Measurements from ENCODE around the gene PPP3CA. TPM values are rescaled to one million over a fixed set of nuclear protein-coding genes. Genes with fewer than 3 reads are reported as not detected.
"Not testable (repeated sequence)": the region's sequence is repeated elsewhere in the genome, so short reads cannot be mapped to it uniquely, and the experiment has no call there.

PPP3CA gene
- total and polyA plus RNA-seq, 5 donors: 8.3 to 27.2 (median 18.7) TPM

DNA sequence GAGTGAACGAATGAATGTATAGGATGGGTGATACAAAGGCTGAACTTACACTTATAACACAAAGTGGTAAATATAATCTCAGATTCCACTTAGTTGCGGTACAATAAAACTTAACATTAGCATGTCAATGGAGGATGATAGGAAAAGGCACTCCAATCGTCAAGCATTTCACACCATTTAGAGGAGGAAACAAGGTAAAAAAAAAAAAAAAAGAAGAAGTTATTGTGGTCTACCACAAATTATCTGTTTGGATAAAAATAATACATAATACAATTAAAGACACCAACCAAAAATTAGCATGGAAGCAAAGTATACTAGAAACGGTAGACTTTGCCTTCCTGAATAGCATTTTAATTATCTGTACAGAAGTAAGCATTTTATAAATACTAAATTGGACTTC lies 205.5 kb downstream of the PPP3CA start:
- 82% methylated on average over 4 of the region's 4 CpGs for WGBS
- intact Hi-C loops (cut with DNase I): no loop called here
- peaks cover 2% of the 10 kb centered on the region for H3K4me1 ChIP-seq (ENCODE audit: control insufficient read depth, insufficient read depth, low read length)
- no peak overlapping the region for H3K4me3 ChIP-seq (ENCODE audit: low read length)
- ATAC-seq: no peak
- no peak overlapping the region for H3K27ac ChIP-seq (ENCODE audit: low read length)
- H3K27me3 ChIP-seq (ENCODE audit: control insufficient read depth, insufficient read depth): no peaks in the 10 kb centered on the region
- no peak for DNase-seq
- no peaks in the 10 kb centered on the region for H3K9me3 ChIP-seq (ENCODE audit: control insufficient read depth, low read length)

DNA sequence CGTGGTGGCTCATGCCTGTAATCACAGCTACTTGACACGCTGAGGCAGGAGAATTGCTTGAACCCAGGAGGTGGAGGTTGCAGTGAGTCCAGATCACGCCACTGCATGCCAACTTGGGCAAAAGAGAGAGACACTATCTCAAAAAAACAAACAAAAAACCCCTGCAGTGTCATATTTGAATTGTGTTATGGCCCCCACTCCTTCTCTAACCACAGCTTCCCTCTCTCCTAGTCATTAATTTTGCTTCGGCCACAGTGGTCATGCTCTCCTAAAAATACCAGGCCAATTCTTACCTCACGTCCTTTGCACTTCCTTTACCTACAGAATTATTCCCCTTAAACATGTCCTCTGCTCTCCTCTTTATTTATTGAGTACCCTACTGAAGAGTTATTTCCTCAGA lies 206.1 kb downstream of the PPP3CA start:
- H3K4me3 ChIP-seq (ENCODE audit: low read length): no peak overlapping the region
- intact Hi-C loops (cut with DNase I): no loop called here
- H3K27me3 ChIP-seq (ENCODE audit: control insufficient read depth, insufficient read depth): no peaks in the 10 kb centered on the region
- peaks cover 2% of the 10 kb centered on the region for H3K4me1 ChIP-seq (ENCODE audit: control insufficient read depth, insufficient read depth, low read length)
- no peak for ATAC-seq
- H3K9me3 ChIP-seq (ENCODE audit: control insufficient read depth, low read length): no peaks in the 10 kb centered on the region
- H3K27ac ChIP-seq (ENCODE audit: low read length): no peak overlapping the region
- DNase-seq: no peak
- 90% methylated on average over 5 of the region's 5 CpGs for WGBS

DNA sequence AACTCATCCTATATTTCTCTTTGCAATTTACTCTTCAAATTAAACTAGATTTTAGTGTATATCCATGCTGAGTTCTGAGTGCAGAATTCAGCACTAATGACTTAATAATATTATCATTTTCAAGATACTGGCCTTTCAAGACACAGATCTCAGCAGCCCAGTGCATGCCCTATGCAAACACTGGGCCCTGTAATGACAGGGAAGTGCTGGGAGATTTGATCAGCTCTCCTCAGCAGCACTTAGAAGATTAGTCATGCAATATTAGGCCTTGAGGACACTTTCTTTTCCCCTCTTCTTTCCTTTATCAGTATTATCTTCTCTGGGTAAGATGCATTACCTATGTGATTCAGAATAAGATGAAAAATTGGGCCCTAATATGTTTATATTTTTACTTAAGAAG lies 207.1 kb downstream of the PPP3CA start:
- H3K4me3 ChIP-seq (ENCODE audit: low read length): no peak overlapping the region
- intact Hi-C loops (cut with DNase I): no loop called here
- peaks cover 3% of the 10 kb centered on the region for H3K4me1 ChIP-seq (ENCODE audit: control insufficient read depth, insufficient read depth, low read length)
- ATAC-seq (no peak), DNase-seq (no peak)
- H3K27ac ChIP-seq (ENCODE audit: low read length): no peak overlapping the region
- no peaks in the 10 kb centered on the region for H3K27me3 ChIP-seq (ENCODE audit: control insufficient read depth, insufficient read depth)
- H3K9me3 ChIP-seq (ENCODE audit: control insufficient read depth, low read length): no peaks in the 10 kb centered on the region

DNA sequence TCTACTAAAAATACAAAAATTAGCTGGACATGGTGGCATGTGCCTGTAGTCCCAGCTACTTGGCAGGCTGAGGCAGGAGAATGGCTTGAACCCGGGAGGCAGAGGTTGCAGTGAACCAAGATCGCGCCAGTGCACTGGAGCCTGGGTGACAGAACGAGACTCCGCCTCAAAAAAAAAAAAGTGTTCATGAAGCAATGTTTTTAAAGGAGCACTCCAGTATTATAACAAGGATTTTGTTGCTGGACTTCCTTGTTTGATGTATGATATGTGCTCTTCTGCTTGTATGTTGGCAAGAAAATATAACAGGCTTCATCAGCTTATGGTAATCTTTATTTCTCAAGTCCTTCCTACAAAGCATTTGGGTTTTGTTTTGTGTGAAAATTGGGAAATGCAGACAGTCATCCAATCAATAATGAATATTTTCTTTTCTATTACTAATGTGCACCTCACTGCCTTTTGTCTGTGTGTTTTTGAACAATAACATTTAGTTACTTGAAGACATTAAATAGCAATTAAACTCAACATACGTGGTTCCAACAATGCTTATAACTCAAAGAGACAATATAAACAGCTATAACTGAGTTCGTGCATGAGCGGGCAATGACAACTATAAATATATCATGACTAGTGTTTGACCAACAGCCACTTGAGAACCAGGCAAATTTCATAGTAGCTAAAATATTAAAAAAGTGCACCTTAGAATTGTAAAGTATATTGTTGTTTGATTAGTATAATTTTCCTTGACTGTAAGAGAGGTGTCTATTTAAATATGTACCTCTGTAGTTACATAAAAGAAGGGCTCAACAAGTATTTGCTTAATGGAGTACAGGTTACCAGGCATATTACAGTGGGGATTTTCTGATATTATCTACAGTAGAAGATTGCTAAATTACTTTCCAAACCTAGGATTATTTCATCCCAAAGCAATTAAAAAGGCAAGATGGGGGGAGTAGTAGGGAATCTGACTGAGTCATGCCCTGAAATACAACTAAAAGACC lies 210.7 kb downstream of the PPP3CA start:
- Histone ChIP-seq H3K9me3 (ENCODE audit: control insufficient read depth, low read length) (no peaks in the 10 kb centered on the region), H3K27ac (ENCODE audit: low read length) (no peak overlapping the region), H3K27me3 (ENCODE audit: control insufficient read depth, insufficient read depth) (no peaks in the 10 kb centered on the region), H3K4me3 (ENCODE audit: low read length) (no peak overlapping the region), H3K4me1 (ENCODE audit: control insufficient read depth, insufficient read depth, low read length) (peaks cover 3% of the 10 kb centered on the region)
- intact Hi-C loops (cut with DNase I): no loop called here
- DNase-seq (no peak), ATAC-seq (no peak)
- WGBS: 91% methylated on average over 8 of the region's 8 CpGs

DNA sequence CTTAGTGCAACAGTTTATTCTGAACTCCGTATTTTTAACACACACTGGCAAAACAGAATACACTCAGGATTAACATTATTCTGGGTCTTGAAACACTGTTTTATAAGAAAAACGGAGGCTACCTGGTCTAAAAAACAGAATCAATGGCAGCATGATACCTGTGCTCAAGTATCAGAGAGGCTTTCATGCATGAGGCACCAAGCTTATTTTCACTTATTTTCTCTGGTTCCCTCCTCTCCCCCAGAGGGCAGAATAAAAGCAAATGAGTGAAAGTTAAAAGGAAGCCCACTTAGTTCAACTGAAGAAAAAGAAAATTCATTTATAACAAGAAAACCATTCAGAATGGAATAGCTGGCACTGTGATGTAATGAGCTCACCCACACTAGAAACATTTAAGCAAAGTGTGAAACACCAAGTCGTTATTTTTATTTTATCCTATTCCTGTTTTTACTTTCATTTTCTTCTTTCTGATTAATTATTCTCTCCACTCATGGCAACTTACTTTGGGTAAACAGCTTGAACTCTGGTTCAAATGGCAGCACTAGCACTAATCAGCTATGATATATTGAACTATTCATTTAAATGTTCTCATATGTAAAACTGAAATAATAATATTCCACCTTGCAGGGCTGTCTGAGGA lies 211.8 kb downstream of the PPP3CA start:
- H3K27me3 ChIP-seq (ENCODE audit: control insufficient read depth, insufficient read depth): no peaks in the 10 kb centered on the region
- H3K4me3 ChIP-seq (ENCODE audit: low read length): peak overlapping the region; percentile 10
- H3K9me3 ChIP-seq (ENCODE audit: control insufficient read depth, low read length): no peaks in the 10 kb centered on the region
- H3K4me1 ChIP-seq (ENCODE audit: control insufficient read depth, insufficient read depth, low read length): peaks cover 3% of the 10 kb centered on the region
- DNase-seq: no peak
- 66% methylated on average over 3 of the region's 3 CpGs for WGBS
- intact Hi-C loops (cut with DNase I): no loop called here
- ATAC-seq: no peak
- no peak overlapping the region for H3K27ac ChIP-seq (ENCODE audit: low read length)

DNA sequence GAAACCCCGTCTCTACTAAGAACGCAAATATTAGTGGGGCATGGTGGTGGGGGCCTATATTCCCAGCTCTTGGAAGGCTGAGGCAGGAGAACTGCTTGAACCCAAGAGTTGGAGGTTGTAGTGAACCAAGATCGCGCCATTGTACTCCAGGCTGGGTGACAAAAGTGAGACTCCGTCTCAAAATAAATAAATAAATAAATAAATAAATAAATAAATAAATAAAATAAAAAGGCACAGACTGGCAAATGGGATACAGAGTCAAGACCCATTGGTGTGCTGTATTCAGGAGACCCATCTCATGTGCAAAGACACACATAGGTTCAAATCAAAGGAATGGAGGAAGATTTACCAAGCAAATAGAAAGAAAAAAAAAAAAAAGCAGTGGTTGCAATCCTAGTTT lies 216.3 kb downstream of the PPP3CA start:
- H3K4me3 ChIP-seq (ENCODE audit: low read length); H3K27me3 ChIP-seq (ENCODE audit: control insufficient read depth, insufficient read depth); DNase-seq; H3K27ac ChIP-seq (ENCODE audit: low read length); ATAC-seq; H3K9me3 ChIP-seq (ENCODE audit: control insufficient read depth, low read length); H3K4me1 ChIP-seq (ENCODE audit: control insufficient read depth, insufficient read depth, low read length); intact Hi-C loops (cut with DNase I): not testable (repeated sequence)
- over 99% methylated on average over 5 of the region's 5 CpGs for WGBS

DNA sequence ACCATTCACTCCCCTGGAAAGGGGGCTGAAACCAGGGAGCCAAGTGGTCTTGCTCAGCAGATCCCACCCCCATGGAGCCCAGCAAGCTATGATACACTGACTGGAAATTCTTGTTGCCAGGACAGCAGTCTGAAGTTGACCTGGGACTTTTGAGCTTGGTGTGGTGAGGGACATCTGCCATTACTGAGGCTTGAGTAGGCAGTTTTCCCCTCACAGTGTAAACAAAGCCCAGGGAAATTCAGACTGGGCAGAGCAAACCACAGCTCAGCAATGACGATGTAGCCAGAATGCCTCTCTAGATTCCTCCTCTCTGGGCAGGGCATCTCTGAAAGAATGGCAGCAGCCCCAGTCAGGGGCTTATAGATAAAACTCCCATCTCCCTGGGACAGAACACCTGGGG lies 218.4 kb downstream of the PPP3CA start:
- intact Hi-C loops (cut with DNase I); H3K27me3 ChIP-seq (ENCODE audit: control insufficient read depth, insufficient read depth): not testable (repeated sequence)
- 86% methylated on average over 1 of the region's 1 CpG for WGBS

DNA sequence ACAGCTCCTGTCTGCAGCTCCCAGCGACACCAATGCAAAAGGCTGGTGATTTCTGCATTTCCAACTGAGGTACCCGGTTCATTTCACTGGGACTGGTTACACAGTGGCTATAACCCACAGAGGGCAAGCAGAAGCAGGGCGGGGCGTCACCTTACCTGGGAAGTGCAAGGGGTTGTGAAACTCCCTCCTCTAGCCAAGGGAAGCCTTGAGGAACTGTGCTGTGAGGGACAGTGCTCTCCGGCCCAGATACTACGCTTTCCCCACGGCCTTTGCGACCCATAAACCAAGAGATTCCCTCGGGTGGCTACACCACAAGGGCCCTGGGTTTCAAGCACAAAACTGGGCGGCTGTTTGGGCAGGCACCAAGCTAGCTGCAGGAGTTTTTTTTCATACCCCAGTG lies 218.9 kb downstream of the PPP3CA start:
- intact Hi-C loops (cut with DNase I): no loop called here
- H3K27me3 ChIP-seq (ENCODE audit: control insufficient read depth, insufficient read depth): no peaks in the 10 kb centered on the region
- no peak overlapping the region for H3K4me3 ChIP-seq (ENCODE audit: low read length)
- H3K27ac ChIP-seq (ENCODE audit: low read length): no peak overlapping the region
- DNase-seq (peak in 1 of 3 donors; percentile 16), ATAC-seq (no peak)
- 95% methylated on average over 10 of the region's 10 CpGs for WGBS
- H3K9me3 ChIP-seq (ENCODE audit: control insufficient read depth, low read length): no peaks in the 10 kb centered on the region
- H3K4me1 ChIP-seq (ENCODE audit: control insufficient read depth, insufficient read depth, low read length): no peaks in the 10 kb centered on the region

More for the DNA sequence above, 218.4 kb downstream of the PPP3CA start:
- not testable (repeated sequence) for H3K27ac ChIP-seq (ENCODE audit: low read length); H3K4me3 ChIP-seq (ENCODE audit: low read length); H3K9me3 ChIP-seq (ENCODE audit: control insufficient read depth, low read length); ATAC-seq; H3K4me1 ChIP-seq (ENCODE audit: control insufficient read depth, insufficient read depth, low read length); DNase-seq

DNA sequence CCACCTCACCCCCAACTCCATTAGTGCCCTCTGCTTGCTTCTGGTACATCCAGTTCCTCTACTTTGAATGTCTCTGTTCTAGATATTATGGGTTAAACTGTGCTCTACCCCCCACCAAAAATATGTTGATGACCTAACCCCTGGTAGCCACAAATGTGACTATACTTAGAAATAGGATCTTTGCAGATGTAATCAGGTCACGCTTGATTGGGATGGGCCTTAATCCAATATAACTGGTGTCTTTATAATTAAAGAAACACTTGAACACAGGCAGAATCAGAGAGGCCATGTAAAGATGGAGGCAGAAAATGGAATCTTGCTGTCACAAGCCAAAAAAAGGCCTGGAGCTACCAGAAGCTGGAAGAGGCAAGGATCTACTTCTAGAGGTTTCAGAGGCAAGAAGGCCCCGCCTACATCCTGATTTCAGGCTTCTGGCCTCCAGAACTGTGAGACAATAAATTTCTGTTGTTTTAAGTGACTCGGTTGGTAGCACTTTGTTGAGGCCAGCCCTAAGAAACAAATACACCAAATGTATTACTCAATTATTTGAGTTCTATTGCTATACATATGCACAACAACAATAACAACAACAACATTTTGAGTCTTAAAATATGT lies 220.0 kb downstream of the PPP3CA start:
- H3K4me1 ChIP-seq (ENCODE audit: control insufficient read depth, insufficient read depth, low read length): no peaks in the 10 kb centered on the region
- no peak for DNase-seq
- intact Hi-C loops (cut with DNase I): no loop called here
- no peak for ATAC-seq
- H3K9me3 ChIP-seq (ENCODE audit: control insufficient read depth, low read length): no peaks in the 10 kb centered on the region
- no peaks in the 10 kb centered on the region for H3K27me3 ChIP-seq (ENCODE audit: control insufficient read depth, insufficient read depth)
- no peak overlapping the region for H3K4me3 ChIP-seq (ENCODE audit: low read length)
- no peak overlapping the region for H3K27ac ChIP-seq (ENCODE audit: low read length)
- 83% methylated on average over 3 of the region's 3 CpGs for WGBS

DNA sequence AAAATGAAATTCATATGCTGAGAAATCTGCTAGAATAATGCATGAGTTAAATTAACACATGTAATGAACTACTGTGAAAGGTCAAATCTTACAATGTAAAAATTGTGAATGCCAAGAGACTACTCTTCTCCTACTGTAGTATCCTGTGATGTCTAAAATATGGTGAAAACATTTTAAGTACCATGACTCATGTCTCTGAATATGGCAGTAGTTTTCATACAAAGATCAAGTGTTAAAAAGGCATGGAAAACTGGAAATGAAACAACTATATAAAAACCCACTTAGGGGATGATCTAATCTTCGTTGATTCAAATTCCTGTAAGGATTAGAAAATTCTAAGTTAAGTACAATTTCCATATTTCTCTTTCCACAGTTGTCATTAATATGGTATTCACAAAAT lies 221.3 kb downstream of the PPP3CA start:
- intact Hi-C loops (cut with DNase I): no loop called here
- peak in 1 of 2 donors; percentile 36 for ATAC-seq
- no peaks in the 10 kb centered on the region for H3K9me3 ChIP-seq (ENCODE audit: control insufficient read depth, low read length)
- no peak for DNase-seq
- H3K4me1 ChIP-seq (ENCODE audit: control insufficient read depth, insufficient read depth, low read length): no peaks in the 10 kb centered on the region
- H3K4me3 ChIP-seq (ENCODE audit: low read length): no peak overlapping the region
- no peak overlapping the region for H3K27ac ChIP-seq (ENCODE audit: low read length)
- no peaks in the 10 kb centered on the region for H3K27me3 ChIP-seq (ENCODE audit: control insufficient read depth, insufficient read depth)
- 47% methylated on average over 1 of the region's 1 CpG for WGBS
